Adipocyte (in vitro differentiated cells): ENCODE data around the gene MN1.
A peak's percentile ranks its signal among the peaks of the same experiment; 100 is the strongest.

Experiments
- DNase-seq: peaks from one replicate; pipeline ENCODE4 v3.0.0-alpha.2; 2015; ENCODE audit warnings: low read depth
- H3K27me3 ChIP-seq: replicated peaks from 2 replicates; pipeline ENCODE4 v1.7.0; 2013; ENCODE audit warnings: mild to moderate bottlenecking, low read length, moderate library complexity; ENCODE audit not compliant: control insufficient read depth, insufficient read depth
- H3K36me3 ChIP-seq: 2 replicates; pipeline ENCODE4 v1.7.0; 2013; ENCODE audit warnings: low read length, mild to moderate bottlenecking, moderate library complexity; ENCODE audit not compliant: control insufficient read depth, insufficient read depth, severe bottlenecking
- H3K4me1 ChIP-seq: 2 replicates; pipeline ENCODE4 v1.7.0; 2013; ENCODE audit warnings: mild to moderate bottlenecking, low read length, moderate library complexity; ENCODE audit not compliant: control insufficient read depth, insufficient read depth
- H3K4me3 ChIP-seq: 2 replicates; pipeline ENCODE4 v1.7.0; 2013; ENCODE audit warnings: mild to moderate bottlenecking, low read length, moderate library complexity
- H3K9ac ChIP-seq: 2 replicates; pipeline ENCODE4 v1.7.0; 2013; ENCODE audit warnings: mild to moderate bottlenecking, low read length, moderate library complexity
- H3K9me3 ChIP-seq: 2 replicates; pipeline ENCODE4 v1.7.0; 2013; ENCODE audit warnings: mild to moderate bottlenecking, low read length, moderate library complexity; ENCODE audit not compliant: control insufficient read depth

The MN1 gene

GRCh38 chr22:27788500-27789288 lies 12.9 kb downstream of the MN1 start:
- Histone ChIP-seq H3K9ac (no peak overlapping the region), H3K4me1 (peaks cover 23% of the 10 kb centered on the region), H3K9me3 (no peaks in the 10 kb centered on the region), H3K4me3 (no peak overlapping the region), H3K36me3 (no peaks in the 10 kb centered on the region), H3K27me3 (no peaks in the 10 kb centered on the region)
- peak; percentile 59 for DNase-seq

- Histone ChIP-seq H3K9me3 (no peaks in the 10 kb centered on the region), H3K4me3 (no peak overlapping the region), H3K27me3 (no peaks in the 10 kb centered on the region), H3K4me1 (peaks cover 17% of the 10 kb centered on the region), H3K9ac (no peak overlapping the region), H3K36me3 (no peaks in the 10 kb centered on the region)
- peak; percentile 12 for DNase-seq
Observed at GRCh38 chr22:27786965-27787364, 14.6 kb downstream of the MN1 start.

GRCh38 chr22:27786291-27786932 lies 15.1 kb downstream of the MN1 start:
- peaks cover 17% of the 10 kb centered on the region for H3K4me1 ChIP-seq
- H3K27me3 ChIP-seq: no peaks in the 10 kb centered on the region
- no peak overlapping the region for H3K9ac ChIP-seq
- H3K4me3 ChIP-seq: no peak overlapping the region
- H3K36me3 ChIP-seq: no peaks in the 10 kb centered on the region
- no peaks in the 10 kb centered on the region for H3K9me3 ChIP-seq
- peak; percentile 30 for DNase-seq

- Histone ChIP-seq H3K36me3 (no peaks in the 10 kb centered on the region), H3K27me3 (no peaks in the 10 kb centered on the region), H3K4me3 (no peak overlapping the region), H3K9me3 (no peaks in the 10 kb centered on the region), H3K4me1 (peaks cover 17% of the 10 kb centered on the region), H3K9ac (no peak overlapping the region)
- DNase-seq: peak; percentile 41
Observed at GRCh38 chr22:27785831-27786230, 15.7 kb downstream of the MN1 start.

- no peaks in the 10 kb centered on the region for H3K36me3 ChIP-seq
- peaks cover 4% of the 10 kb centered on the region for H3K9me3 ChIP-seq
- peak; percentile 62 for DNase-seq
- H3K9ac ChIP-seq: peak overlapping the region; percentile 77
- no peak overlapping the region for H3K4me3 ChIP-seq
- no peaks in the 10 kb centered on the region for H3K27me3 ChIP-seq
- H3K4me1 ChIP-seq: peaks cover 24% of the 10 kb centered on the region
Observed at GRCh38 chr22:27784120-27784475, 17.5 kb downstream of the MN1 start.

- Histone ChIP-seq H3K9me3 (peaks cover 4% of the 10 kb centered on the region), H3K9ac (peak overlapping the region; percentile 77), H3K4me1 (peaks cover 26% of the 10 kb centered on the region), H3K27me3 (no peaks in the 10 kb centered on the region), H3K4me3 (no peak overlapping the region), H3K36me3 (no peaks in the 10 kb centered on the region)
- peak; percentile 32 for DNase-seq
Observed at GRCh38 chr22:27783436-27784119, 18.0 kb downstream of the MN1 start.

GRCh38 chr22:27782088-27782487 lies 19.5 kb downstream of the MN1 start:
- no peak for DNase-seq
- peaks cover 35% of the 10 kb centered on the region for H3K4me1 ChIP-seq

GRCh38 chr22:27780161-27780575 lies 21.4 kb downstream of the MN1 start:
- no peaks in the 10 kb centered on the region for H3K36me3 ChIP-seq
- peaks cover 54% of the 10 kb centered on the region for H3K4me1 ChIP-seq

More at GRCh38 chr22:27782088-27782487, 19.5 kb downstream of the MN1 start:
- H3K9ac ChIP-seq: no peak overlapping the region
- H3K36me3 ChIP-seq: no peaks in the 10 kb centered on the region
- no peak overlapping the region for H3K4me3 ChIP-seq
- no peaks in the 10 kb centered on the region for H3K27me3 ChIP-seq
- H3K9me3 ChIP-seq: peaks cover 4% of the 10 kb centered on the region

GRCh38 chr22:27779643-27780042 lies 21.9 kb downstream of the MN1 start:
- peak overlapping the region; percentile 41 for H3K9ac ChIP-seq
- peaks cover 4% of the 10 kb centered on the region for H3K9me3 ChIP-seq
- no peak for DNase-seq
- peaks cover 53% of the 10 kb centered on the region for H3K4me1 ChIP-seq
- no peak overlapping the region for H3K4me3 ChIP-seq
- no peaks in the 10 kb centered on the region for H3K36me3 ChIP-seq
- no peaks in the 10 kb centered on the region for H3K27me3 ChIP-seq

More at GRCh38 chr22:27780161-27780575, 21.4 kb downstream of the MN1 start:
- Histone ChIP-seq H3K4me3 (no peak overlapping the region), H3K9me3 (peaks cover 4% of the 10 kb centered on the region), H3K27me3 (no peaks in the 10 kb centered on the region), H3K9ac (peak overlapping the region; percentile 41)
- peak; percentile 51 for DNase-seq

- no peak for DNase-seq
- Histone ChIP-seq H3K9ac (peak overlapping the region; percentile 40), H3K4me3 (no peak overlapping the region), H3K27me3 (no peaks in the 10 kb centered on the region), H3K9me3 (peaks cover 4% of the 10 kb centered on the region), H3K4me1 (peaks cover 42% of the 10 kb centered on the region), H3K36me3 (no peaks in the 10 kb centered on the region)
Observed at GRCh38 chr22:27778294-27779090, 23.1 kb downstream of the MN1 start.
